Endodermal cell (in vitro differentiated cells): ENCODE data around the gene EPN2. TPM values are rescaled to one million over a fixed set of nuclear protein-coding genes. Genes with fewer than 3 reads are reported as not detected.

Source experiments
- DNase-seq: peaks from one replicate; pipeline ENCODE4 v3.0.0-alpha.2; 2017
- H3K27ac ChIP-seq: 2 replicates; pipeline ENCODE4 v1.5.1; 2013; ENCODE audit warnings: mild to moderate bottlenecking, low read depth, low read length, moderate library complexity
- H3K27me3 ChIP-seq: 2 replicates; pipeline ENCODE4 v1.6.1; 2013; ENCODE audit warnings: mild to moderate bottlenecking, low read length, moderate library complexity; ENCODE audit not compliant: insufficient read depth, control insufficient read depth, poor library complexity, severe bottlenecking
- H3K36me3 ChIP-seq: 2 replicates; pipeline ENCODE4 v1.7.0; 2013; ENCODE audit warnings: mild to moderate bottlenecking, low read length, moderate library complexity; ENCODE audit not compliant: control insufficient read depth, insufficient read depth
- H3K4me1 ChIP-seq: one replicate; pipeline ENCODE4 v1.7.0; 2013; ENCODE audit warnings: low read length; ENCODE audit not compliant: control insufficient read depth, insufficient read depth
- H3K4me3 ChIP-seq: 2 replicates; pipeline ENCODE4 v1.5.1; 2013; ENCODE audit warnings: mild to moderate bottlenecking, low read length, moderate library complexity
- H3K9ac ChIP-seq: 2 replicates; pipeline ENCODE4 v1.6.1; 2013; ENCODE audit warnings: mild to moderate bottlenecking, low read length, moderate library complexity; ENCODE audit not compliant: poor library complexity, severe bottlenecking; ENCODE audit errors: extremely low read depth
- H3K9me3 ChIP-seq: 2 replicates; pipeline ENCODE4 v1.6.1; 2013; ENCODE audit warnings: mild to moderate bottlenecking, low read length, moderate library complexity; ENCODE audit not compliant: control insufficient read depth
- H3K27ac Mint-ChIP-seq: 2 replicates; pipeline ENCODE4 v1.8.0; 2020; ENCODE audit warnings: mixed read lengths
- H3K27me3 Mint-ChIP-seq: 2 replicates; pipeline ENCODE4 v1.8.0; 2021; ENCODE audit warnings: mild to moderate bottlenecking, mixed read lengths; ENCODE audit not compliant: insufficient read depth
- H3K36me3 Mint-ChIP-seq: 2 replicates; pipeline ENCODE4 v1.8.0; 2020; ENCODE audit warnings: low read depth, mixed read lengths
- H3K4me1 Mint-ChIP-seq: 2 replicates; pipeline ENCODE4 v1.8.0; 2020; ENCODE audit warnings: mixed read lengths
- H3K4me3 Mint-ChIP-seq: 2 replicates; pipeline ENCODE4 v1.8.0; 2020; ENCODE audit warnings: mild to moderate bottlenecking, moderate library complexity, mixed read lengths
- H3K9me3 Mint-ChIP-seq: 2 replicates; pipeline ENCODE4 v1.8.0; 2020; ENCODE audit warnings: mild to moderate bottlenecking, mixed read lengths
- CTCF ChIP-seq: fragments of 200-600 bp; sonication (generic); conservative IDR thresholded peaks from 2 replicates; pipeline ENCODE4 v1.5.0; 2021; ENCODE audit warnings: antibody characterized with exemption, mild to moderate bottlenecking
- WGBS, 2 experiments: methylation state at CpG; one replicate each; pipeline versions ENCODE4 v1.1.5 to v1.1.7; 2013; ENCODE audit warnings: missing lambda C conversion rate in 2 of 2, mixed read lengths in 1 of 2; ENCODE audit not compliant: insufficient coverage in 1 of 2, insufficient read length in 1 of 2; 5-methylcytosine and 5-hydroxymethylcytosine counted together
- microRNA-seq: library from miRNA; unstranded; fragments of <30 nt; microRNA quantifications from one replicate; pipeline ENCODE4 v1.2.0, GENCODE V29; 2020; ENCODE audit warnings: borderline microRNAs expressed
- total RNA-seq, 2 donors: library from RNA; stranded (reverse); fragmentation: NEBNext Ultra II Directional in 1 of 2; extraction: Animal tissue kit (Norgen Biotek cat#: 25700) in 1 of 2; gene quantifications; 2 replicates in 1 of 2; 3 replicates in 1 of 2; pipeline ENCODE4 v1.2.1, GENCODE V29; 2021

EPN2 gene
- total RNA-seq, 2 donors from 2014 or later, result 46.0 to 50.9 TPM

GRCh38 chr17:19384723-19385391 is 147.7 kb downstream of the EPN2 start:
- no peaks in the 10 kb centered on the region for H3K9me3 ChIP-seq
- H3K4me3 ChIP-seq, result no peak overlapping the region
- peaks cover 45% of the 10 kb centered on the region for H3K36me3 Mint-ChIP-seq
- H3K9ac ChIP-seq, result no peak overlapping the region
- peaks cover 13% of the 10 kb centered on the region for H3K4me1 ChIP-seq
- no peak overlapping the region for H3K27ac ChIP-seq
- peak overlapping the region; percentile 55 for H3K27ac Mint-ChIP-seq
- no peaks in the 10 kb centered on the region for H3K27me3 ChIP-seq
- H3K4me1 Mint-ChIP-seq, result peaks cover 37% of the 10 kb centered on the region
- H3K36me3 ChIP-seq, result peaks cover 56% of the 10 kb centered on the region
- no peaks in the 10 kb centered on the region for H3K27me3 Mint-ChIP-seq
- no peaks in the 10 kb centered on the region for H3K9me3 Mint-ChIP-seq
- no peak for TF ChIP-seq CTCF
- H3K4me3 Mint-ChIP-seq, result no peak overlapping the region
- 95 to 99% methylated on average over 10 to 16 of the region's 16 CpGs for WGBS, 2 experiments
- no peak for DNase-seq

GRCh38 chr17:19385521-19385983 is 148.4 kb downstream of the EPN2 start:
- Histone ChIP-seq H3K4me3 (no peak overlapping the region), H3K9ac (no peak overlapping the region), H3K27me3 (no peaks in the 10 kb centered on the region), H3K27ac (no peak overlapping the region), H3K36me3 (peaks cover 50% of the 10 kb centered on the region), H3K9me3 (no peaks in the 10 kb centered on the region), H3K4me1 (peaks cover 10% of the 10 kb centered on the region)
- peak overlapping the region; percentile 20 for H3K27ac Mint-ChIP-seq
- peaks cover 34% of the 10 kb centered on the region for H3K4me1 Mint-ChIP-seq
- H3K4me3 Mint-ChIP-seq, result no peak overlapping the region
- no peaks in the 10 kb centered on the region for H3K9me3 Mint-ChIP-seq
- H3K36me3 Mint-ChIP-seq, result peaks cover 38% of the 10 kb centered on the region
- no peaks in the 10 kb centered on the region for H3K27me3 Mint-ChIP-seq
- no peak for DNase-seq
- 91 to 100% methylated on average over 4 to 9 of the region's 9 CpGs for WGBS, 2 experiments
- no peak for TF ChIP-seq CTCF

Small RNA genes lying within 50 kb of the gene (microRNA-seq; reads per million reads assigned to microRNA genes)
- gene MIR1180, result 144 reads per million, percentile 78 among the genes with 10 or more reads in this experiment

Other genes with a start within 250 kb of the EPN2 start
- gene FAM83G, start 232.6 kb upstream of the EPN2 start, total RNA-seq, result 10 to 100 TPM; 24.2 to 27.0 TPM
- gene GRAP, start 190.4 kb upstream of the EPN2 start, total RNA-seq, result under 1 TPM in 1 of 2 donors, not detected in 1; 0.15 TPM
- under 1 TPM in 1 of 2 donors, not detected in 1; 0.53 TPM for gene GRAPL, start 109.8 kb upstream of the EPN2 start, total RNA-seq
- 10 to 100 TPM; 37.7 to 42.8 TPM for gene B9D1, start 125.4 kb downstream of the EPN2 start, total RNA-seq
- 10 to 100 TPM; 33.3 to 53.4 TPM for gene MAPK7, start 141.1 kb downstream of the EPN2 start, total RNA-seq
- gene MFAP4, start 149.8 kb downstream of the EPN2 start, total RNA-seq, result 10 to 100 TPM; 11.1 to 36.8 TPM
- gene RNF112, start 173.9 kb downstream of the EPN2 start, total RNA-seq, result 1 to 10 TPM; 1.1 to 1.9 TPM